HEK293T (cell line): ENCODE results near the gene SIX4.

Source experiments
- ARNT ChIP-seq: fragments of 450-650 bp; IDR thresholded peaks from 2 replicates; pipeline ENCODE4 v1.6.1; 2017; ENCODE audit warnings: mild to moderate bottlenecking
- BHLHE40 ChIP-seq: fragments of 450-650 bp; IDR thresholded peaks from 2 replicates; pipeline ENCODE4 v1.6.1; 2016; ENCODE audit warnings: mild to moderate bottlenecking, moderate library complexity, borderline replicate concordance
- ELF4 ChIP-seq: fragments of 450-650 bp; IDR thresholded peaks from 2 replicates; pipeline ENCODE4 v1.6.1; 2017; ENCODE audit warnings: antibody characterized with exemption
- FOXA1 ChIP-seq: fragments of 450-650 bp; IDR thresholded peaks from 2 replicates; pipeline ENCODE4 v1.6.1; 2016; ENCODE audit warnings: mild to moderate bottlenecking
- FOXK2 ChIP-seq: fragments of 450-650 bp; IDR thresholded peaks from 2 replicates; pipeline ENCODE4 v1.6.1; 2016; ENCODE audit warnings: mild to moderate bottlenecking
- FOXM1 ChIP-seq: fragments of 450-650 bp; IDR thresholded peaks from 2 replicates; pipeline ENCODE4 v1.6.1; 2017; ENCODE audit warnings: mild to moderate bottlenecking, borderline replicate concordance
- L3MBTL2 ChIP-seq: fragments of 450-650 bp; conservative IDR thresholded peaks from 2 replicates; pipeline ENCODE4 v1.6.1; 2016; ENCODE audit warnings: mild to moderate bottlenecking
- LEF1 ChIP-seq: fragments of 450-650 bp; IDR thresholded peaks from 2 replicates; pipeline ENCODE4 v1.6.1; 2017; ENCODE audit warnings: mild to moderate bottlenecking, borderline replicate concordance
- NFRKB ChIP-seq: fragments of 450-650 bp; IDR thresholded peaks from 2 replicates; pipeline ENCODE4 v1.6.1; 2016; ENCODE audit warnings: mild to moderate bottlenecking, moderate library complexity
- SP1 ChIP-seq: fragments of 450-650 bp; IDR thresholded peaks from 2 replicates; pipeline ENCODE4 v1.6.1; 2017
- SUZ12 ChIP-seq: fragments of 450-650 bp; IDR thresholded peaks from 2 replicates; pipeline ENCODE4 v1.6.1; 2016; ENCODE audit warnings: mild to moderate bottlenecking
- TARDBP ChIP-seq: fragments of 450-650 bp; IDR thresholded peaks from 2 replicates; pipeline ENCODE4 v1.6.1; 2016
- ZNF384 ChIP-seq: fragments of 450-650 bp; IDR thresholded peaks from 2 replicates; pipeline ENCODE4 v1.6.1; 2016
- TF ChIP-seq, protein P1 (sequence below): fragments of 450-650 bp; IDR thresholded peaks from 2 replicates; pipeline ENCODE4 v1.6.1; 2016

DNA sequence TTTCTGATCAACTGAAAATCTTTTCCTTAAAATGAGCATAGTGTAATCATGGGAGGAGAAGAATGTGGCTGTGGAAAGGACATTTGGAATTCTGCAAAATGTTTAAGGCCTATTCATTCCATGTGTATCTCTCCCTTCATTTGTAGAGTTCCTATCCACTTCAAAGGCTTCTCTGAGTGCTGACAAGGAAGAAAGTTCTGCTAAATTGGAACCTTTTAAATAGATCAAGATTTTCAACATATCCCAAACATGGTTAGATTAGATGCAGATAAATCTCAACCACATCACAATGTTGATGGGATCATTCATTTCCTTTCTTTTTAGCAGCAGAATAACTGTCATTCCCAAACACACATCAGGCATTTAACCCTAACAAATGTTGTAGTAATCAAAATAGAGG is 46.5 kb downstream of the SIX4 start:
- TF ChIP-seq L3MBTL2 (no peak), ELF4 (no peak), FOXM1 (no peak), FOXK2 (no peak), LEF1 (no peak), NFRKB (no peak), FOXA1 (no peak), ARNT (no peak), BHLHE40 (no peak), ZNF384 (no peak), SUZ12 (no peak), TARDBP (no peak), SP1 (no peak)
- TF ChIP-seq, protein P1, sequence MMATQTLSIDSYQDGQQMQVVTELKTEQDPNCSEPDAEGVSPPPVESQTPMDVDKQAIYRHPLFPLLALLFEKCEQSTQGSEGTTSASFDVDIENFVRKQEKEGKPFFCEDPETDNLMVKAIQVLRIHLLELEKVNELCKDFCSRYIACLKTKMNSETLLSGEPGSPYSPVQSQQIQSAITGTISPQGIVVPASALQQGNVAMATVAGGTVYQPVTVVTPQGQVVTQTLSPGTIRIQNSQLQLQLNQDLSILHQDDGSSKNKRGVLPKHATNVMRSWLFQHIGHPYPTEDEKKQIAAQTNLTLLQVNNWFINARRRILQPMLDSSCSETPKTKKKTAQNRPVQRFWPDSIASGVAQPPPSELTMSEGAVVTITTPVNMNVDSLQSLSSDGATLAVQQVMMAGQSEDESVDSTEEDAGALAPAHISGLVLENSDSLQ = no peak
